ENCODE results near the gene DGAT2. TPM values are rescaled to one million over a fixed set of nuclear protein-coding genes. Genes with fewer than 3 reads are reported as not detected.
A peak's percentile ranks its signal among the peaks of the same experiment; 100 is the strongest.

The DGAT2 gene
- total and polyA plus RNA-seq, 2 donors from 2014 or later: 1.4 to 7.0 TPM

- H3K27me3 ChIP-seq (ENCODE audit: control insufficient read depth, insufficient read depth, low read length): no peaks in the 10 kb centered on the region
- no peak overlapping the region for H3K27ac ChIP-seq (ENCODE audit: low read depth in 2 of 2, low read length in 2 of 2)
- H3K36me3 ChIP-seq (ENCODE audit: control insufficient read depth in 2 of 3, insufficient read depth in 3 of 3, low read length in 3 of 3): no peaks in the 10 kb centered on the region
- FAIRE-seq: no peak
- TF ChIP-seq, protein P1, sequence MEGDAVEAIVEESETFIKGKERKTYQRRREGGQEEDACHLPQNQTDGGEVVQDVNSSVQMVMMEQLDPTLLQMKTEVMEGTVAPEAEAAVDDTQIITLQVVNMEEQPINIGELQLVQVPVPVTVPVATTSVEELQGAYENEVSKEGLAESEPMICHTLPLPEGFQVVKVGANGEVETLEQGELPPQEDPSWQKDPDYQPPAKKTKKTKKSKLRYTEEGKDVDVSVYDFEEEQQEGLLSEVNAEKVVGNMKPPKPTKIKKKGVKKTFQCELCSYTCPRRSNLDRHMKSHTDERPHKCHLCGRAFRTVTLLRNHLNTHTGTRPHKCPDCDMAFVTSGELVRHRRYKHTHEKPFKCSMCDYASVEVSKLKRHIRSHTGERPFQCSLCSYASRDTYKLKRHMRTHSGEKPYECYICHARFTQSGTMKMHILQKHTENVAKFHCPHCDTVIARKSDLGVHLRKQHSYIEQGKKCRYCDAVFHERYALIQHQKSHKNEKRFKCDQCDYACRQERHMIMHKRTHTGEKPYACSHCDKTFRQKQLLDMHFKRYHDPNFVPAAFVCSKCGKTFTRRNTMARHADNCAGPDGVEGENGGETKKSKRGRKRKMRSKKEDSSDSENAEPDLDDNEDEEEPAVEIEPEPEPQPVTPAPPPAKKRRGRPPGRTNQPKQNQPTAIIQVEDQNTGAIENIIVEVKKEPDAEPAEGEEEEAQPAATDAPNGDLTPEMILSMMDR (IDR thresholded peaks at IDR 0.05; ENCODE audit: borderline replicate concordance, extremely low read depth, insufficient read depth): no peak
- H3K4me3 ChIP-seq (ENCODE audit: low read length in 3 of 3): no peak overlapping the region
- intact Hi-C loops (cut with DNase I): no loop called here
- DNase-seq: peak in 1 of 5 donors; percentile 48
- no peak overlapping the region for H3K9ac ChIP-seq (ENCODE audit: low read length in 3 of 3)
- H3K9me3 ChIP-seq (ENCODE audit: control insufficient read depth in 2 of 3, insufficient read depth in 1 of 3, low read length in 3 of 3): no peaks in the 10 kb centered on the region
- peaks cover 0 to 4% (median 0%) of the 10 kb centered on the region in 3 donors for H3K4me1 ChIP-seq (ENCODE audit: control insufficient read depth in 2 of 3, insufficient read depth in 2 of 3, low read depth in 1 of 3, low read length in 3 of 3)
These were observed 12.7 kb downstream of the DGAT2 start for GRCh38 chr11:75781296-75781695.

DNA sequence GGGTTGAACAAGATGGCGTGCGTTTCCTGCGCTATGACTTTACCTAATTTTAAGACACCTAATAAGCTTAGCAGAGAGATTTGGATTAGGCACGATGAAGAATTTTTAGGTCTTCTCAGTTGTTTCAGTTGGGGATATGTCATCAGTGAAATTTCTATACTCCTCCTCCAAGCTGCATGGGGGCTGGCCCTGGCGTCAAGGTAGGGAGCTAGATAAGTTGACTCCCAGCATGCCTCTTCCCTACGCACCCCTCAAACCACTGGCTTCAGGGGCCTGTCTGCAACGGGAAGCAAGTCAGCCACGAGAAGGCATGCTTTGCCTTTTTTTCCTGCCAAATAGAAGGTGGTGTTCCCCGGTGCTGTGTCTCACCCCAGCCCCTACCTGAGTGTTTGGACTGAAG is 13.3 kb downstream of the DGAT2 start:
- Histone ChIP-seq H3K4me1 (ENCODE audit: control insufficient read depth in 2 of 3, insufficient read depth in 2 of 3, low read depth in 1 of 3, low read length in 3 of 3) (peaks cover 0 to 5% (median 2%) of the 10 kb centered on the region in 3 donors), H3K36me3 (ENCODE audit: control insufficient read depth in 2 of 3, insufficient read depth in 3 of 3, low read length in 3 of 3) (no peaks in the 10 kb centered on the region), H3K27me3 (ENCODE audit: control insufficient read depth, insufficient read depth, low read length) (no peaks in the 10 kb centered on the region), H3K9me3 (ENCODE audit: control insufficient read depth in 2 of 3, insufficient read depth in 1 of 3, low read length in 3 of 3) (no peaks in the 10 kb centered on the region), H3K4me3 (ENCODE audit: low read length in 3 of 3) (no peak overlapping the region), H3K9ac (ENCODE audit: low read length in 3 of 3) (no peak overlapping the region), H3K27ac (ENCODE audit: low read depth in 2 of 2, low read length in 2 of 2) (no peak overlapping the region)
- intact Hi-C loops (cut with DNase I): no loop called here
- TF ChIP-seq, protein P1 (IDR thresholded peaks at IDR 0.05; ENCODE audit: borderline replicate concordance, extremely low read depth, insufficient read depth): no peak
- peak in 1 of 5 donors; percentile 7 for DNase-seq
- FAIRE-seq: no peak

GRCh38 chr11:75782540-75783263 is 14.1 kb downstream of the DGAT2 start:
- DNase-seq: peak in 1 of 5 donors; percentile 26
- Histone ChIP-seq H3K9me3 (ENCODE audit: control insufficient read depth in 2 of 3, insufficient read depth in 1 of 3, low read length in 3 of 3) (no peaks in the 10 kb centered on the region), H3K36me3 (ENCODE audit: control insufficient read depth in 2 of 3, insufficient read depth in 3 of 3, low read length in 3 of 3) (no peaks in the 10 kb centered on the region), H3K4me3 (ENCODE audit: low read length in 3 of 3) (no peak overlapping the region), H3K27me3 (ENCODE audit: control insufficient read depth, insufficient read depth, low read length) (no peaks in the 10 kb centered on the region), H3K4me1 (ENCODE audit: control insufficient read depth in 2 of 3, insufficient read depth in 2 of 3, low read depth in 1 of 3, low read length in 3 of 3) (peaks cover 0 to 5% (median 2%) of the 10 kb centered on the region in 3 donors), H3K9ac (ENCODE audit: low read length in 3 of 3) (no peak overlapping the region), H3K27ac (ENCODE audit: low read depth in 2 of 2, low read length in 2 of 2) (no peak overlapping the region)
- TF ChIP-seq, protein P1 (IDR thresholded peaks at IDR 0.05; ENCODE audit: borderline replicate concordance, extremely low read depth, insufficient read depth): no peak
- FAIRE-seq: no peak
- intact Hi-C loops (cut with DNase I): no loop called here

All from kidney (tissue), 14 donors.